HG03342 (cell line): ENCODE data around the gene PAN2.
A peak's percentile ranks its signal among the peaks of the same experiment; 100 is the strongest.
"Not testable (repeated sequence)": the region's sequence is repeated elsewhere in the genome, so short reads cannot be mapped to it uniquely, and the experiment has no call there.

Source experiments
- ATAC-seq: cut with Tn5 transposase; IDR thresholded peaks from one replicate; pipeline ENCODE4 v1.9.1; 2021; ENCODE audit warnings: mild to moderate bottlenecking, moderate library complexity; ENCODE audit not compliant: unreplicated experiment

The PAN2 gene

DNA sequence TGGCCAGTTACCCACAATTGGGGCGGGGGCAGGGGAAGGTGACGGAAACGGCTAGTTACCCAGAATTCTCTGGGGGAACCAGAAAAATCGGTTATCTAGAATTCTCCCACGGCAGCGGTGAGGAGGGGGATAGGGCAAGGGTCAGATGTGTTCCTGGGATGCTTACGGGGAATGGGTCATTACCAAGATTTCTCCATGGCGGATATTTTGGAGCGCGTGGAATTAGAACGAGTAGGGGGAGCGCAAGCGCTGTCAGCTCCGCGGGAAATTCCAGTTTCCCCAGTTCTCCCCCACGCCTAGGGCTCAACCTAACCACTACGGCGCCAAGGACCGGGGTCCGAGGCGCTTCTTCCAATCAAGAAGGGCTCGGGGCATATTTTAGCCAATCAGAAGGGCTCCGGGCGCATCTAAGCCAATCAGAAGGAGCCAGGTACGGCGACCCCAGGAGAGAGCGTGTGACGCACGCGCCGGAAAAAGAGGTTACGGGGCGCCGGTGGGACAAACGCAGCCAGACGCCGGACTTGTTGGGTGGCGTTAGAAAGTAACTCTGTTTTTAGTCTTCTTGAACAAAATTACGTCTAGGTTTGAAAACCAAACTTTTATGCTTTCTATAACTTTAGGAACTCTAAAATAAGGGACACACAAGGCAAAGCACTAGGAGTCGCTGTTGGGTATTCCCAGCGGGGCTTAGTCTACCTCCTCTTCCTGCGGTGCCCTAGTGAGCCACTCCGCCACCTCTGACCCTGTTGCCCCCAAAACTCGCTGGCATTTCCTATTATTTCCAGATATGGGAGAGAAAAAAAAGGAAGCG is at the start of gene PAN2:
Gene PAN2 (minus strand): TSS at position 322 of the 811 bp plus-strand sequence. CDS start 906 bp downstream, outside the sequence.
- peak; percentile 87 for ATAC-seq

DNA sequence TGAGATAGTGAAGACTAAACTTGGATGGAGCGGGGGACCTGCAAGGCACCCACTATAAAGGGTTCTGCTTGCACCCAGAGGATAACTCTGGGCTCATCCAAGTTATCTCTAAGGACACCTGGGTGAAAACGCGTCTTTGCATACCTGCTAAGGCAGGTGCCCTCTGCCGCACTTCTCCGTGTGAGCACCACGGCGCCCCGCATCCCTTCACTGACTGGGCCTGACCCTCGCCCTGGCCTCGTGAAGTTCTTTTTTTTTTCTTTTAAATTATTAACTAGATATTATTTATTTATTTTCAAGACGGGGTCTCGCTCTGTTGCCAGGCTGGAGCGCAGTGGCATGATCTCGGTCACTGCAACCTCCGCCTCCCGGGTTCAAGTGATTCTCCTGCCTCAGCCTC is 48.8 kb upstream of the PAN2 start:
- ATAC-seq: no peak

DNA sequence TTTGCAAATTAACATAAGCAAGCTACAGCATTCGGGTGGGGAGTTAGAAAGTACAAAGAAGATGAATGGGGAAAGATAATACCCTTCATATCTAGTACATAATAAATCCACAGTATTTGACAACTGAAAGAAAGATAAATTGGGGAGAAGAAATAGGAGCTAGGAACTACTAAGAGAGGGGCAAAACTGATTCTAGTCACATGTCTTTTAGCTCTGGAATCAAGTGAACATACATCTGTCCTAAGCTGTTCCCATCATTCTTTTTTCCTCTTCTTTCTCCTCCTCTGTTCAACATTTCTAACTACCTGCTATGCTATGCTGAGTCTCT is 44.2 kb upstream of the PAN2 start:
- no peak for ATAC-seq

- ATAC-seq: no peak
Observed at GRCh38 chr12:56377310-56377988, 43.6 kb upstream of the PAN2 start.

- no peak for ATAC-seq
Observed at GRCh38 chr12:56375598-56376434, 42.0 kb upstream of the PAN2 start.

DNA sequence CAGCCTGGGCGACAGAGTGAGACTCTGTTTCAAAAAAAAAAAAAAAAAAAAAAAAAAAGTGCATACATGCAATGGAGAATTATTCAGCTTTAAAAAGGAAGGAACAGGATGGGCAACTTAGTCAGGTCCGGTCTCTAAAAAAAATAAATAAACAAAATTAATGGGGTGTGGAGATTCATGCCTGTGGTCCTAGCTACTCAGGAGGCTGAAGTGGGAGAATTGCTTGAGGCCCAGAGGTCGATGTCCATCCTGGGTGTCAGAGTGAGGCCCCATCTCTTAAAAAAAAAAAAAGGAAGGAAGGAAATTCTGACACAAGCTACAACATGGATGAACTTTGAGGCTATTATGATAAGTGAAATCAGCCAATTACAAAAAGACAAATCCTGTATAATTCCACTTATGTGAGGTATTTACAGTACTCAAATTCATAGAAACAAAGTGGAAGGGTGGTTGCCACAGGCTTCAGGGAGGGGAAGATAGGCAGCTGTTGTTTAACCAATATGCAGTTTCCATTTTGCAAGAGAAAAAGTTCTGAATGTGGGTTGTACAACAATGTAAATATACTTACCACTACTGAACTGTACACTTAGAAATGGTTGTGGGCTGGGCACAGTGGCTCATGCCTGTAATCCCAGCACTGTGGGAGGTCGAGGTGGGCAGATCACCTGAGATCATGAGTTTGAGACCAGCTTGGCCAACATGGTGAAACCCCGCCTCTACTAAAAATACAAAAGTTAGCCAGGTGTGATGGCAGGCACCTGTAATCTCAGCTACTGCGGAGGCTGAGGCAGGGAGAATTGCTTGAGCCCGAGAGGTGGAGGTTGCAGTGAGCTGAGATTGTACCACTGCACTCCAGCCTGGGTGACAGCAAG is 41.2 kb upstream of the PAN2 start:
- ATAC-seq: no peak

DNA sequence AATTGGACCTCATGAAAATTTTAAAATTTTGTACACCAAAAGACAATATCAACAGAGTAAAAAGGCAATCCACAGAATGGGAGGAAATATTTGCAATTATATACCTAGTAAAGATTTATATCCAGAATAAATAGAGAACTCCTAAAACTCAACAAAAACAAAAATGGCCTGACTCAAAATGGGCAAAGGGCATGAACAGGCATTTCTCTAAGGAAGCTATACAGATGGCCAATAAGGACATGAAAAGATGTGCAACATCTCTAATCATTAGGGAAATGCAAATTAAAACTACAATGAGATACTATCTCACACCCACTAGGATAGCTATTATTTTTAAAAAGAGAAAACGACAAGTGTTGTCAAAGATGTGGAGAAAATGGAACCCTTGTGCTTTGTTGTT is 39.7 kb upstream of the PAN2 start:
- no peak for ATAC-seq

DNA sequence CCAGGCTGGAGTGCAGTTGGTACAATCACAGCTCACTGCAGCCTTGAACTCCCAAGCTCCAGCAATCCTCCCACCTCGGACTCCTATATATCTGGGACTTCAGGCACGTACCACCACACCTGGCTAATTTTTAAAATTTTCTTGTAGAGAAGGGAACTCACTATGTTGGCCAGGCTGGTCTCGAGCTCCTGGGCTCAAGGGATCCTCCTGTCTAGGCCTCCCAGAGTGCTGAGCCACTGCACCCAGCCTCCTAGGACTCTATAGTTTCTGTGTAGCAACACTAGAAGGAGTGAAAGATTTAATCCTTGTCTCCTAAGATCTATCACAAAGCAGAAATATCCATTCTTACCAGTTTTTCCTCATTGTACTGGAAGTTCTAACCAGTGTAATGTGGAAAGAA is 33.1 kb upstream of the PAN2 start:
- ATAC-seq: no peak

GRCh38 chr12:56362130-56363059 is 28.6 kb upstream of the PAN2 start, which contains the start of gene APOF:
Gene APOF, minus strand, starts transcription at chr12:56362857. Its CDS starts 112 bp downstream, at chr12:56362745.
- ATAC-seq: no peak

DNA sequence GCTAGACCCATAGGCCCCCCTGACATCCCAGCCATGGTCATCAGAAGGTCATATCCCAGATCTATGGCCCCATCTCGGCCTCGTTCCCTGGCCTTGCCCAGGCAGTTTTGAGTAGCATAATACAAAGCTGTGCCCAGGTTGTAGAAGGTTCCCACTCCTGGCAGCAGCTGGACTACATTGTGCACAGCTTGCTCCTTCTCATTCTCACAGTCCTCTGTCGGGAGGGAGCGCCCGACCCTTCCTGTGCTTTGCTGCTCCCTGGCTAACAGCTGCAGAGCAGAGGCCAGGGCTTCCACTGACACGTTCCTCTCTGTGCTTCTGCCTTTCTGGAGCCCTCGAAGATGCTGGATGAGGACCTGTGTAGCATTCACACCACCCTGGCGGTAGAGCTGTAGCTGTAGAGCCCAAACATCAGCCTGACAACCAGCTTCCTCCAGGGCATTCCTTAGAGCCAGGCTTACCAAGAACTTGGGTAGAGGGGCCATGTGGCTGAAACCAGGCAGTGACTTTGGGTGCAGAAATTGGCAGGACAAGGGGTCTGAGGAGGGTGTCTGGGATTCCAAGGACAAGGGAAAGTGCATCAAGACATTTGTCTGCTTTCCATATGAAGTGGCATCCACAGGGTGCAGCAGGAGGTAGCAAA is 27.8 kb upstream of the PAN2 start:
- no peak for ATAC-seq

DNA sequence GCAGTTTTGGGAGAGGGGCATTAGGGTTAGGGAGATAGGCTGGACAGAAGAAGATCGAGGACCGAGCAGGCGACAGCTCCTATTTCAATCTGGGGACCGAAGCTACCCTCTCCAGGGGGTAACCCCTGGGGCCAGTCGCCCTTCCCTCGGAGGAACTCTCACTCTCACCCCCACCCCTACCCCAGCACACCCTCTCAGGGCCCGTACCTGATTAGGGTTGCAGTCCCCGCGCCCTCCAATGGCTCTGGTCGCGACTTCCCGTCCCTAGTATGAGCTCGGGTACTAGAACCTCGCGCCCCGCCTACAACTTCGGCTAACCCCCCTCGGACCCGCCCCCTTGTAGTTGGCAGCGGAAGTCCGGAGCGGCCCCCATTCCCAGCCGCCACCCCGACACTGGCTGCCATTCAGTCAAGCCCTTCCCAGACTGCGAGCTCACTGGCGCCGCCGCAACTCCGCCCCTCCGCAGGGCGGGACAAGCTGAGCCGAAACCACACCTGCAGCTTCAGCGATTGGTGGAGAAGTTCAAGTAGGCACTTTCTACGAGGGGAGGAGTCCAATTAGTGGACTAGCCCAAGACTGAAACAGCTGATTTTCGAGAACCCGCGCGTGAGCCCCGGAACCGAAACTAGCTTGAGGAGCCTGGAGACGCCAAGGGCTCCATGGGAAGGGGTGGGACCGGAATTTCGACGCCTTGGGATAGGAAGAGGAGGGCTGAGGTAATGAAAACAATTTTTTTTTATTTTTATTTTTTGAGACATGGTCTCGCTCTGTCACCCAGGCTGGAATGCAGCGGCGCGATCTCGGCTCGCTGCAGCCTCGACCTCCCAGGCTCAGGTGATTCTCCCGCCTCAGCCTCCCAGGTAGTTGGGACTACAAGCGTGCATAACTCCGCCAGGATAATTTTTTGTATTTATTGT is 26.3 kb upstream of the PAN2 start, which contains the start of gene STAT2:
Gene STAT2 (minus strand): TSS at position 257 of the 917 bp plus-strand sequence. CDS start 3,536 bp downstream, outside the sequence.
- peak; percentile 93 for ATAC-seq

DNA sequence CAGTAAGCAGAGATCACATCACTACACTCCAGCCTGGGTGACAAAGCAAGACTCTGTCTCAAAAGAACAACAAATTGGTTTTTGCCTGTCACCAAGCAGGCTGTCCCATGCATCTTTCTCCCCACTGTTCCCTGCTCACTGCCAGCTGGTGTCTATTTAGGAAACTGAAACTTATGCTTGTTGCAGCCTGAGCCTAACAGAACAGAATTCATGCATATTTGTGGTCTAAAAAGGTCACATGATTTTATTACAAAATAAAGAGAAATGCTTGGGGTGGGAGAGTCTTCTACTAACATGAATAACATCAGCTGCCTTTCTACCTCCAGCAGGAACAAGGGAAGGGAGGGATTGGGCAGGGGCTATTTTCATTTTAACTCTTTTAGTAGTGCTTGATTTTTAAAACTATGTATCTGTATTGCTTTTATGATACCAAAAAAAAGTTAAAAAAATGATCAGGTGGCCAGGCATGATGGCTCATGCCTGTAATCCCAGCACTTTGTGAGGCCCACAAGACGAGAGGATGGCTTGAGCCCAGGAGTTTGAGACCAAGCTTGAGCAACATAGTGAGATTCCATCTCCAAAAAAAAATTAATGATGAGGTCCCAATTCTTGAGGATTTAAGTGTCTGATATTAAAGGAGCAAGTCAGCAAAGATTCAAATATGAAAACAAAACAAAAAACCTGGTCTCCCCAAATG is 25.2 kb upstream of the PAN2 start:
- no peak for ATAC-seq

DNA sequence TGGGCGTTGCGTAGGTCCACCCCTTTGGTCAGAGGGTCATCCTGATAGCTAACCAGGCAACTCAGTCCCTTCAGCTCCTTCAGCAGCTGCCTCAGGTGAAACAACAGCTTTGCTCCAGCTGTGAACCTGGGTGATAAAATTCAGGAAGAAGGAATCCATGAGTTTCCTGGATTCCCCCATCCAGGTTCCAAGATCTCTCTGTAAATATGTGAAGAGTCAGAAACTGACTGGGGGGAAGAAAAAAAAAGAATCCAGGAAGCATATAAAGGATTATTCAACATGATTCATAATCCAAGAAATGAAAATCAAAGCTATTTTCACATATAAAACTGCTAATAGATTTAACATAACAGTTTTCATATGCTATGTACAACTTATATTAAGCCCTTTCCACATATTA is 17.5 kb upstream of the PAN2 start:
- no peak for ATAC-seq

DNA sequence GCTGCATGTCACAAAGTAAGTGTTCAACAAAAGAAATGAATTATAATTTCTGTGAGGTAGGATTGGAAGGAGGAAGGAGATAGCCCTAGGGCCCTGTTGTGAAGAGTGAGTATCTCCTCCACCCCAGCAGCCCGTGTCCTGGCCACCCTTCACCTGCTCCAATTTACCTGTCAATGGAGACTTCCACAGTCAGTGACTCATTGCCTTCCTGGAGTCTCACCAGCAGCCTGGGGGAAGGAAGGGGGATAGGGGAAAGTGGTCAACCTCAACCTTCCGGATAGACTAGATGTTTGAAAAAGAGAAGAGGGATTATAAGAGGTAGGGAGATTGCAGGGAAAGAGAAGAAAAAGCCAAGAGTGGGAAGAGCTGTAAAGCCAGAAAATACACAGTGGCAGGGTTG is 16.9 kb upstream of the PAN2 start:
- no peak for ATAC-seq

DNA sequence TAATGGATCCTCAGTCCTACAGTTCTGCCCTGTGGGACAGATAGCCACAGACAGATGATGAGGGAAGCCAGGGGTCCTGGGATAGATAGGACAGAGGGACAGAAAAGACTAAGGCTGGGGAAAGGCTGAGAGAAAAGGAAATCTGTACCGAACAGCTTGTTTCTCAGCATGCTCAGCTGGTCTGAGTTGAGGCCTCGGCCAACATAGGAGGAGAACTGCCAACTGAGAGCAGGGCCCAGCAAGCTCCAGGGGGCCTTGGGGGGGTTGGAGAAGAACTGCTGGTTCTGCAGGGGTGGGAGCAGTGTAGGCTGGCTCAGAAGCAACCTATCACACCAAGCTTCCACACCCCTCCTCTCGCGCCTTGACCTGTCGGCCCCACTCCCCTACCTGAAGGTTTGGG is 15.0 kb upstream of the PAN2 start:
- ATAC-seq: no peak

DNA sequence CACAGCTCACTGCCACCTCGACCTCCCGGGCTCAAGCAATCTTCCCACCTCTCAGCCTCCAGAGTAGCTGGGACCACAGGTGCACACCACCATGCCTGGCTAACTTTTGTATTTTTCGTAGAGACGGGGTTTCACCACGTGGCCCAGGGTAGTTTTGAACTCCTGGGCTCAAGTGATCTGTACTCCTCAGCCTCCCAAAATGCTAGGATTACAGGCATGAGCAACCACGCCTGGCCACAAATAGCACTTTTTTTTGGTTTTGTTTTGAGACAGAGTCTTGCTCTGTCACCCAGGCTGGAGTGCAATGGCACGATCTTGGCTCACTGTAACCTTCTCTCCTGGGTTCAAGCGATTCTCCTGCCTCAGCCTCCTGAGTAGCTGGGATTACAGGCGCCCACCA is 13.5 kb upstream of the PAN2 start:
- not testable (repeated sequence) for ATAC-seq

DNA sequence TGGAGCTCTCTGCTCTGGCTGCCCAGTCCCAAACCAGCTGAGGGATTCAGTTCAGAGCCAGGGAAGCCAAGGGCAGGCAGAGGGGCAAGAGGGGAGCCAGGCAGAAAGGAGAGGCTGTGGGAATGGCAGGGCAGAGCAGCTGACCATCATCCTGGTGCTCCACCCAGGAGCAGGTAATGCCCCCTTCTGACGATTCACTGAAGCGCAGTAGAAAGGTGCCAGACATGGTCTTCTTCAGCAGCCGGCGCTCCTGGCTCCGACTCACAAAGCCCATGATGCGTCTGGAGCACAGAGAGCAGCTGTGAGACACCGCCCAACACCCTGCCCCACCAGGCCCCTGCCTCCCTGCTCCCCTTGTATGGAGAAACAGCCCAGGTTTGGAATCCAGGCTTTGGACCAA is 12.9 kb upstream of the PAN2 start:
- ATAC-seq: no peak
